Stimulated activated CD4-positive, alpha-beta T cell treated with anti-CD3 and anti-CD28 coated beads, Interleukin-2, amount 100 ng/mL, for 24 hours (primary cell): ENCODE data around the gene ERGIC3.

Experiments used
- DNase-seq, 2 donors: peaks; one replicate each; pipeline ENCODE4 v3.0.0-alpha.2; 2020

Gene ERGIC3

GRCh38 chr20:35562541-35563110 is 20.7 kb downstream of the ERGIC3 start:
- no peak for DNase-seq

- no peak for DNase-seq
Measured at GRCh38 chr20:35563834-35564233, 22.0 kb downstream of the ERGIC3 start.

DNA sequence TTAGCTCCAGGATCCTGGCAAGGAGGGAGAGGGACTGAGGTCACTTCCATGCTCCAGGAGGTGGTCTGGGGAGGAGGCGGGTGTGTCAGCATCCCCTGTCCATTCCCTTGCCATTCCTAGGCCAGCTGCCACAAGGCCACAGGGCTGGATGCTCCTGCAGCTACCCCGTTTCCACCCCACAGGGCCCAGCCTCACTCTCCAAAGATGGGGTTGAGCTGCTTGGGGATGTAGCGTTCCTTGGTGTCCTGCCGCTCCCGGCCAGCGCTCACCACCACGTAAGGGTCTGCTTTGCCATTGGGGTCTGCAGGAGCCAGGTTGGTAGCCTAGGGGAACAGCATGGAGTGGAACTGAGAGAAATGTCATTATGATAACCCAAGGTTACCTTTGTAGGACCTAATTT is 23.0 kb downstream of the ERGIC3 start:
- DNase-seq: no peak

- DNase-seq: no peak
Measured at GRCh38 chr20:35568645-35569044, 26.8 kb downstream of the ERGIC3 start.

DNA sequence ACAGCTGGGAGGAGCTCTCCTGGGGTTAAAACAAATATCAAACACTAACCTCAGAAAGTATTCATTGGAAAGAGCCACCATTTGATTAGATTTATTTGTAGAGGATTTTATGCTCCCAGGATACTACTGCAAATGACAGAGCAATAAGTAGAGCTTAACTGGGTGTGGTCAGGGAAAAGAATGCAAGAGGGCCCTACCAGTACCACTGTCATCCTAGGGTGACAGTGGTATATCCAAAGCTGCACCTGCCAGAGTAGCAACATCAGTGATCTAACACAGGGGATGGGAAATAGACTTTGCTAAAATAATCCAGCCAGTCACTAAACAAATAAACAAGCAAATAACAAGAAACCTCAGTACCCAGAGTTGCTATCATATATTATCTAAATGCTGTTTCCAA is 29.7 kb downstream of the ERGIC3 start:
- no peak for DNase-seq

DNA sequence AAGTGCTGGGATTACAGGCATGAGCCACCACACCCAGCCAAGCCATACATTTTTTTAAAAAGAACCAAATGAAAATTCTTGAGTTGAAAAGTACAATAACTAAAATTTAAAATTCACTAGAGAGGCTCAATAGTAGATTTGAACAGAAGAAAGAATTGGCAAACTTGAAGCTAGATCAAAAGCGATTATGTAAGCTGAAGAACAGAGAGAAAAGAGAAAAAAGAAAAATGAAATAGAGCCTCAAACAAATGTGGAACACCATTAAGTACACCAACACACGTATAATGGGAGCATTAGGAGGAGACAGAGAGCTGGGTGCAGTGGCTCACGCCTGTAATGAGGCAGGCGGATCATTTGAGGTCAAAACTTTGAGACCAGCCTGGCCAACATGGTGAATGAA is 31.0 kb downstream of the ERGIC3 start:
- no peak for DNase-seq

GRCh38 chr20:35575958-35576357 is 34.1 kb downstream of the ERGIC3 start:
- no peak for DNase-seq

GRCh38 chr20:35576816-35577215 is 34.9 kb downstream of the ERGIC3 start:
- no peak for DNase-seq

DNA sequence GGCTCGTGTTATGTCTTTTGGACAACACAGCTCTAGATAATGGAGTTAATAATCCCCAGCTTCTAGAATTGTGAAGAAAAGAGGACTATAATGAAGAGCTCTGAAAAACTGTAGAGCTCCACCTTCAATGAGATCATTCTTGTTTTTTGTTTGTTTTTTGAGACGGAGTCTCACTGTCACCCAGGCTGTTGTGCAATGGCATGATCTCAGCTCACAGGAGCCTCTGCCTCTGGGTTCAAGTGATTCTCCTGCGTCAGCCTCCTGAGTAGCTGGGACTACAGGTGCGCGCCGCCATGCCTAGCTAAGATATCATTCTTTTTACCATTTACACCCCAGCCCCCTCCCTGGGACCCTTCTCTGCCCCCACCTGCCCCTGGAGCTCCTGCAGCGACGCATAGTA is 36.6 kb downstream of the ERGIC3 start:
- no peak for DNase-seq

- no peak for DNase-seq
Measured at GRCh38 chr20:35579196-35579595, 37.3 kb downstream of the ERGIC3 start.

DNA sequence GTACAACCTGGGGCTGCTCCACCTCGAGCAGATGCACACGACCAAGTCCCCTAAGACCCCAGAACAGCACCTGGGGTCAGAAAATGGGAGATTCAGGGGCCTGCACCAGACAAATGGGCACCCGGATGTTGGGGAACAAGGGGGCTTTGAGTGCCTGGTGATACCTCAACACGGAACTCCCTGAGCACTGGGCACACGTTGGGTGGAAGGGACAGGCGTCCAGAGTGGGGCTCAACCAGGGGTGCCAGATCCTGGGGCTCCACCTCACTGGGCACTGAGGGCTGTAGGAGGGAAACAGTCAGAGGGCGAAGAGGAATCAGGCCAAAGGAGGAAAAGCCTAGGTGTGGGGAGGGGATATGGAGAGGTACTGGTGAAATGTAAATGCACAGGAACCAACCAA is 40.3 kb downstream of the ERGIC3 start:
- no peak for DNase-seq

- no peak for DNase-seq
Measured at GRCh38 chr20:35582741-35583404, 41.0 kb downstream of the ERGIC3 start.

DNA sequence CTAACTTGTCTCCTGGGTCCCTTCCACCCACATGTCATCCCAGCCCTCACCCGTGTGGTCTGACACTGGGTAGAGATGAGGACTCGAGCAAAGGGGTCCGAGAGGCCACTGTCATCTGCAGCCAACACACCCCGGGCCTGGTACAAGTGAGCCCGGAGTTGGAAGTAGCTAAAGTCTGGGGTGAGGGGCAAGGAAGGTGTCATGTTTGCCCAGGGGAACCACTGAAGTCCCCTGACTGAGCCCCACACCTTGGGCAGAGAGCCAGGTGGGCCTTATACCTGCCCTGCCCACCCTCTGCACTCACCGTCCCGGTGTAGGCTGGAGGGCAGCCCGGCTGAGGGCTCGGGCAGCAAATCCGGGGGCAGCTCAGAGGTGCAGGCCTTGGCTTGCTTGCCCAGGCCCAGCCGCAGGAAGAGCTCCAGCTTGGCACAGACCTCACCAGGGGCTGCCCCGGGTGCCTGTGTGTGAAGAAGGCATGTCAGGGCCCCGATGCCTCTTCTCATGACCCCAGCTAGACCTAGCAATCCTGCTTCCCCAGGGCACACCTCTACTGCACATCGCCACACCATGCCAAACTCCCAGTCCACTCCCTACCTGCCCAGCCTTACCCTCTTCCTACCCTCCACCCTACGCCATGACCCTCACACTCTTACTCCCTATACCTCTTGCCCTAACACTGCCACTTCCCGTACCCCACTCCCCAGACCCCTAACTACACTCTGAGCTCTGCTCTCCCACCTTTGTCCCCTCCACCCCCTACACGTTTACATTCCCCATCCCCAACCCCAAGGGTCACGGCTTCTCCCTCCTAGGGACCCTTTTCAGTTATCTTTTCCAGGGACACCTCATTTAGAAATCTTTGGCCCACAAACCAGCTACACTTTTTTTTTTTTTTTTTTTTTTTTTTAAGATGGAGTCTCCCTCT is 42.0 kb downstream of the ERGIC3 start:
- DNase-seq: no peak

GRCh38 chr20:35586751-35587425 is 45.0 kb downstream of the ERGIC3 start:
- DNase-seq: no peak

DNA sequence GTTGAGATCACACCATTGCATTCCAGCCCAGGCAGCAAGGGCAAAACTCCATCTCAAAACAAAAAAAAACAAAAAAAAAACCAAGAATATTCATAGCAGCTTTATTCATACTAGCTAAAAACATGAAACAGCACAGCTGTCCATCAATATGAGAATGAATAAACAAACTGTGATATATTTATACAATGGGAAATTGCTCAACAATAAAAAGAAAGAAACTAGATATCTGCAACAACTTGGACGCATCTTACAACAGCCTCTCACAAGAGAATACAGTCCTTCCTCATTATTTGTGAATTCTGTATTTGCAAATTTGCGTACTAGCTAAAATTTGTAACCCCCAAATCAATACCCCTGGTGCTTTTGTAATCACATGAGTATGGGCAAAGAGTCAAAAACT is 45.6 kb downstream of the ERGIC3 start:
- DNase-seq: no peak

DNA sequence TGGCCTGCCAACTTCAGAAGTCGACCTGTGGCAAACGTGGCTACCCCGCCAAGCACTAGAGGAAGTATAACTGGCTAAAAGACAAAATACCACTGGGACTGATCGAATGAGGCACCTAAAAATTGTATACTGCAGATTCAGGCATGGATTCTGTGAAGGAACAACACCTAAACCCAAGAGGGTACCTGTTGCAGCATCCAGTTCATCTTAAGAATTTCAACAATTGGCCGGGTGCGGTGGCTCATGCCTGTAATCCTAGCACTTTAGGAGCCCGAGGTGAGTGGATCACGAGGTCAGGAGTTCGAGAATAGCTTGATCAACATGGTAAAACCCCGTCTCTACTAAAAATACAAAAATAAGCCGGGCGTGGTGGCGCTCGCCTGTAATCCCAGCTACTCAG is 46.5 kb downstream of the ERGIC3 start:
- DNase-seq: no peak

DNA sequence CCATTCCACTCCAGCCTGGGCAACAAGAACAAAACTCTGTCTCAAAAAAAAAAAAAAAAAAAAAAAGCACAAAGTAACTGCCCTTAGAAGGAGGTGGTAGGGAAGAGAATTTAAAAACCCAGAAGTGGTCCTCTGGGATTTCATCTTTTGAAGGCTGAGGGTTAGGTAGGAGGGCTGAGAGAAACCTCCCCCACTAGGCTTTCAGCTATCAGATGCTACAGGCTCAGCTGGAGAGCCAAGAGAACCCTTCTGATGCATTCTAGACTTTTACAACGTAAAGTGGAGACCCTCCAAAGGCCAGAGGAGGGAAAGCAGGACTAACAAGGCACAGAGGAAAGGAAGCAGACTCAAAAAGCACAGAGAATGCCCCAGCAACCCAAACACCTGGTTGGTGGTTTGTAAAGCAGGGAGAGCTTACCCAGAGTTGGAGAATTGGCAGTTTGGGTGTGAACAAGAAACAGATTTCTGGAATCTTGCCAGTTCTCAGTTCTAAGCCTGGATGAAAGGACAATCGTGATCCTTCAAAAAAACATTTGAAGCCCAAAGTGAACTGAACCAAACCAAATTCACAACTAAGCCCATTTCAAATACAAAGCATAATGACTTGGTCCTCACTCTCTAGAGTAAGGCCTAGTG is 50.6 kb downstream of the ERGIC3 start:
- no peak for DNase-seq

- DNase-seq: no peak
Measured at GRCh38 chr20:35595456-35595855, 53.6 kb downstream of the ERGIC3 start.

GRCh38 chr20:35595901-35596300 is 54.0 kb downstream of the ERGIC3 start:
- DNase-seq: no peak

DNA sequence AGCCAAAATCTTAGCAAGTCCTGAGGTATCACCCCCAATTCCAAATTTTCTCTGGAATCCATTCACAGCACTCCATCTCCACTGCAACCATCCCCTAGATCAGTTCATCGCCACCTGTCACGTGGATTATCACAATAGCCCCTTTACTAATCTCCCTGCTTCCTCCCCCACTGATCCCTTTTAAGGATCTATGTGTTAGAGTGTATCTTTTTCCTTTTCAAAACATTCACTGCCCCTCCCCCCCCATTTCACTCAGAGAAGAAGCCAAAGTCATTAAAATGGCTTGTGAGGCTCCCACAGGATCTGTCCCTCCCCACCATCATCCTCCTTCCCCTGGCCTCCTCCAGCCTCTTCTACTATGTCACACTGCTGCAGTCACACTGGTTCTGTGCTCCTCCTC is 55.3 kb downstream of the ERGIC3 start:
- DNase-seq: no peak

- DNase-seq: no peak
Measured at GRCh38 chr20:35598476-35598875, 56.6 kb downstream of the ERGIC3 start.

DNA sequence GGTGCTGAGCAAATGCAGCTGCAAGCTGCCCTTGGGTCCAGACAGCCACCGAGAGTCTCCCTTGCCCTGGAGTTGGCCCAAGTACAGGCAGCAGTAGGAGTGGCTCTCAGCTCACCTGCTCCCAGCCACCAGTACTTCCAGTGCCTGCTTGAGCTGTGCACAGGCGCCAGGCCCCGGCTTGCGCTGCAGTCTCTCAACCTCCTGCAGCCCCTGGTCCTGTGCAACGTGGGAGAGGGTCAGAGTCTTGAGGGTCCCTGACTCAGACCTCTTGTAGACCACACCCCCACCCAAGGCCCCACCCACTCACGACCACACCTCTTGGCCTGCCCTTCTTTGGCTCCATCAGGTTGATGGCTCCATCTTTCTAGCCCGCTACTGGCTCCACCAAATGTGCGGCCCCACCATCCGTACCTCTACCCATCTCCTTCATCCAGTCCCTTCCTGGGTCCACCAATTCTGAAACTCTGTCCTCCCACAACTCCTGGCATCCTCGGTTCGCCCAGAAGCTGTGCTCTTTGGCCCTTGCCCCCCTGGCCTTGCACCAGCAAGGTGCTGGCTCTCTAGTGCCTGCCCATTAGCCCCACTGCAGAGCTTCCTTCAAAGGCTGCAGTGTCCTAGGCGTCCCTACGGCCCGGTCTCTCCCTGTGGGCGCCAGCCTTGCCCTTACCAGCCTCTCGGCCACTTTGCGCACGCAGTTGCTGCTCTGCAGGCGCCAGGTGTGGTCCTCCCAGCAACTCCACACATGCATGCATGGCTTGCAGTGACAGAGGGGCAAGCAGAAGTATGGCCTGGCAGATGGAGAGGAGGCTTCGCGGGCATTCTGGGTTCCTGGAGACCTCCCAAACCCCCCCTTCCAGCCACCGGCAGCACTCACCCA is 57.3 kb downstream of the ERGIC3 start:
- no peak for DNase-seq
